ENCODE data around the gene GDF10.

DNA sequence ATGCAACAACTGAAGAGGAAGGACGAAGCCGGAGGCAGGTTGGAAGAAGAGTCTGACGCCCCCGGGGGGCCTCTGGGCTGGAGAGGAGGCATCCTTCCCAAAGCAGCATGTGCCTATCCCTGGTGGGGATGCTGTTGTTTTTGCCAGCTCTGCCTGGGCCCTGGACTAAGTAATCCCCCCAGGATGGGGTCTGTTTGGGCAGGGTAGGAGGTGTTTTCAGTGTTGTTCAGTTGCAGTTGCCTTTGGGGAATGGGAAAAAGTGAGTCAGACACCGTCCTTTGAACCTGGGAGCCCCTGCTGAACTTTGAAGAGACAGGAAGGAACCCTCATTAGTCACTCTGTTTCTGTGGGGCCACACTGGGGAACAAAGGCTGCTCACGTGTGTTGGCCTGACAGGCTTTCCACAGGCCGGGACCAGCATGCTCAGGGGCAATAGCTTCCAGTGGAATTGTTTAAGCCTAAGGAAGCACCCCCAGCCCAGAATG, 35.2 kb upstream of the GDF10 start:
- no peak for TF ChIP-seq POLR2A (IDR thresholded peaks at IDR 0.05)
- TF ChIP-seq, protein P1, sequence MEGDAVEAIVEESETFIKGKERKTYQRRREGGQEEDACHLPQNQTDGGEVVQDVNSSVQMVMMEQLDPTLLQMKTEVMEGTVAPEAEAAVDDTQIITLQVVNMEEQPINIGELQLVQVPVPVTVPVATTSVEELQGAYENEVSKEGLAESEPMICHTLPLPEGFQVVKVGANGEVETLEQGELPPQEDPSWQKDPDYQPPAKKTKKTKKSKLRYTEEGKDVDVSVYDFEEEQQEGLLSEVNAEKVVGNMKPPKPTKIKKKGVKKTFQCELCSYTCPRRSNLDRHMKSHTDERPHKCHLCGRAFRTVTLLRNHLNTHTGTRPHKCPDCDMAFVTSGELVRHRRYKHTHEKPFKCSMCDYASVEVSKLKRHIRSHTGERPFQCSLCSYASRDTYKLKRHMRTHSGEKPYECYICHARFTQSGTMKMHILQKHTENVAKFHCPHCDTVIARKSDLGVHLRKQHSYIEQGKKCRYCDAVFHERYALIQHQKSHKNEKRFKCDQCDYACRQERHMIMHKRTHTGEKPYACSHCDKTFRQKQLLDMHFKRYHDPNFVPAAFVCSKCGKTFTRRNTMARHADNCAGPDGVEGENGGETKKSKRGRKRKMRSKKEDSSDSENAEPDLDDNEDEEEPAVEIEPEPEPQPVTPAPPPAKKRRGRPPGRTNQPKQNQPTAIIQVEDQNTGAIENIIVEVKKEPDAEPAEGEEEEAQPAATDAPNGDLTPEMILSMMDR (IDR thresholded peaks at IDR 0.05): no peak
